HG03342 (cell line): ENCODE results near the gene PTCD2.

Experiments
- ATAC-seq: cut with Tn5 transposase; IDR thresholded peaks from one replicate; pipeline ENCODE4 v1.9.1; 2021; ENCODE audit warnings: mild to moderate bottlenecking, moderate library complexity; ENCODE audit not compliant: unreplicated experiment

The PTCD2 gene

DNA sequence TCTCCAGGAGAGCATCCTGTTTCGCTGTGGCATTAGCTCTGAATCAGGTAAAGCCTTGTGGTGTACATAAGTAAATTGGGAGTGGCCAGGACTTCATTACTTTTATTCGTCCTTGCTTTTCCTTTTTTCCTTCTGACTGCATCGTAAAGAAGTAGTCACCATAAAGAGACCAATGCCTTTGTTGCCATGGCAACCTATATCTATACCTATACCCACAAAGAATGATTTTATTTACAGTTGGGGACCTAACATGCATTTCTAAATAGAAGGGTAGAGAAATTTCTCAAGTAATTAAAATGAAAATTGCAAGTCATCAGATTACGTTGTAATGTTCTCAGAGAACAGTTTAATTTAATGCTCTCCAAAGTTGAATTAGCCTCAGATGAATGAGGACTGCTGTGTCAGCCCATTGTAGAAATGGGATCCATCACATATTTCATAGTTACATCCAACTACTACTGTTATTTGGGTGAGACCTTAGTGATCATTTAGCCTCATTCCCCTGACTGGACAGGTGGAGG, 18.6 kb downstream of the PTCD2 start:
- ATAC-seq, result no peak

DNA sequence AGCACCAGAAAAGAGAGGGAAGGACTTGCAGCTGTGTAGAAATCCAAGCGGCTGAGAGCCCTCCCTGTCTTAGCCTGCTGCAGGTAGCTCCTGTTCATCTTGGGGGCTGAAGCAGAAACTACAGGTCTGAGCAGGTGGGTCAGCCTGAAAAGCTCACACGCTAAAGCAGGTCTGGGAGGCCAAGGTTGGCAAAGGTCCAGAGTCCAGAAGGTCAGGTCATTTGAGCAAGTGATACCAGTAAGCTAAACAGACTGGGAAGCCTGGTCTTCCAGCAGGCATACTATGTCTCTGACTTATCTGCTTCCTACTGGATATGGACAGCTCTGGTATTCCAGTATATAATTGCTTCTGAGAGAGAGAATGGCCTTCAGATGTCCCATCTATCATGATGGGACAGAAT, 26.2 kb downstream of the PTCD2 start:
- no peak for ATAC-seq

DNA sequence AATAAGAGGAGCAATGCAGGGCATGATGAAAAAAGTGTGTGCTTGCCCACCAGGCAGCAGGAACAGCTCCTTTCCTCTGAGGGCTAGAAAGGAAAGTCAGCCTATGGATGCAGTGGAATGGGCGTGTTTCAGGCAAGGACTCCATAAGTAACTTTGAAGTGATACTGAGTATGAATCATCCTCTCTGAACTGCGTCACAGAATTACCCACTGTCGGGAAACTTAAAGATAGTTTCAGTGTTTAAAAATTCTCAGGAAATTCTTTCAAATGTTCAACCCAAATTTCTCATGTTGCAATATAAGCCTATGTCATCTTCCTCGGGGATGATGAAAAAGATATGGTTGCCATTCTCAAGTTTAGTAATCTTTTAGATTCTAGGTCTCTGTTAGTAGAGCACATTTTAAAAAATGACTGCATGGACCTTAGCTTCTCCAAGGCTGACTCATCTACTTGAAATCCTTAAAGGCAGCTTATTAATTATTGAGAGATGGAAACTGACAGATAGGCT, 27.7 kb downstream of the PTCD2 start:
- ATAC-seq, result no peak

DNA sequence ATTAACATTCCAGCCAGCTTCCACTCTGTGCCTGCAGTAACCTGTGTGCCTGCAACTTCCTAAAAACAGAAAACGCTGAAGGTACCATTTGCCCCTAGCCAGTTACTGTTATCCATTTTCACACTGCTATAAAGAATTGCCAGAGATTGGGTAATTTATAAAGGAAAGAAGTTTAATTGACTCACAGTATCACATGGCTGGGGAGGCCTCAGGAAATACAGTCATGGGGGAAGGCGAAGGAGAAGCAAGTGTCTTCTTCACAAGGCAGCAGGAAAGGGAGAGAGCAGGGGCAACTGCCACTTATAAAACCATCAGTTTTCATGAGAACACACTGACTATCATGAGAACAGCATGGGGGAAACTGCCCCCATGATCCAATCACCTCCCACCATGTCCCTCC, 31.2 kb downstream of the PTCD2 start:
- no peak for ATAC-seq

DNA sequence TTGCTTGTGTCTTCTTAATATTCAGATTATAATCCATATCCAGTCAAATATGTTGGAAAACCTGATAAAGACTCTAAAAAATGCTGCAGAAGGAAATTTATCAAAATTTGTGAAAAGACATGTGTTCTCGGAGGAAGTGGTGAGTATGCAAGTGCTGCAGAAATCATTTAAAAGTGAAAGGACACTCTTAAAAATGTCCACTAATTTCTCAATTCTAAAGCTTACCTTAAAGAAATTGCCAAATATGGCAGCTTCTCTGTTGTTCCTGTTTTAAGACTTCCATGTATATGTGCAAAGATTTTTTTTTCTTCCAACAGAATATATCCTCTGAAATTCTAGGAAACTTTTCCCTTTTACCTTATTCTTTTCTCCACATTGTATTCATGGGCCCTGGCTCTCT, 32.4 kb downstream of the PTCD2 start:
- no peak for ATAC-seq

DNA sequence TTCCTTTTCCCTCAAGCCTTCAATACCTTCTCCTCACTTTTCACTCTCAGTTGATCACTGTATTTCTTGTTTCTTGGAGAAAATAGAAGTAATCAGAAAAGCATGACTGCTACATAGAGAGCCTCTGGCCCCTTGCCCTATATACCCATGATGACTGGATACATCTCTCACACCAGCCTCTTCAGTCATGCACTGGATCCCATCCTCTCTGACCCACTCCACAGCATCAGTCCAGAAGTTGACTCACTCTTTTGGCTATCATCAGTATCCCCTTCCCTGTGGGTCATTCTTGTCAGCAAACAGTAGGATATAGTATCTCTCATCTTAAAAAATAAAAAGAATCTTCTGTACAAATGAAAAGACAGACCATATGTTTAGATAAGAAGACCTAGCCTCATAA, 32.9 kb downstream of the PTCD2 start:
- ATAC-seq, result no peak

DNA sequence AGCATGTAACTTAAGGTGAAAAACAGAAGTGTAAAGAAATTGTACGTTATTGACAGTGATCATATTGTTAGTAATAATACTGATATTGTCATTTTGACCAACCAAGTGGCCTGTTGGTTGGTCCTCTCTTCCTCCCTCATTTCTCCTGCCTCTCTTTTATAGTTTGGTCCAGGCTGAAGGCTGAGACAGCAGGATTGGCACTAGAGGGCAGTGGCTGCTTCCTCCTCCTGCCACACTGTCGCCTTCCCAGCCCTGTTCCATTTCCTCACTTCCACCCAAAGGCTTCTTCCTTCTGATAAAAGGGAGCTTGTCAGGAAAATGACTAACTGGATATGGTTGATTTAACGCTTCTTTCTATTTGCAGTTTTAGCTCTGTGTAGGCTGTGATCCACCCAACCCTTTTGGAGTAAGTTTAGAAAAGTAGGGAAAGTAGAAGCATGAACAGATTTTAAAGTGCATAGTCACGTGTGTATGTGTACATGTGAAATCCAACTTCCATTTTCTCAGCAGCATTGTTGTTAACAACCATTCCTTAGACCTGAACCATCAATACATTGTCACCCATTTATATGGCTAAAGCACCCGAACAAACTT, 35.6 kb downstream of the PTCD2 start:
- ATAC-seq, result no peak

DNA sequence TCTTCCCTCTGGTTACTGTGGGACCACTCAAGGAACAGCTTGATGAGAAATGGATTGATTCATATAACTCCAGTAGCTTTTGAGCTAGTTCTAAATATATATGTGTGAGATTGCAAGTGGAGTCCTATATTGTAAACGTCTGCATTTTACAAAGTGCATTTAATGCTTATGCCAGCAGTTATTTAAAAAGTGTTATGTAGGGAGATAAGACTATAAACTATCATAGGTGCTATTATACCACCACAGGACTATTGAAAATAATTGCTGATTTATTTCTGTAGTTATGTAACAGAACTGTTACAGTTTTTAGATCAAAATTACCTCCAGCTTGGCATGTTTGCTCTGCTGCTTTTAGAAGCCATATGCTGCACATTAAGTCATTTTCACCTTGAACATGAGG, 36.2 kb downstream of the PTCD2 start:
- ATAC-seq, result no peak

DNA sequence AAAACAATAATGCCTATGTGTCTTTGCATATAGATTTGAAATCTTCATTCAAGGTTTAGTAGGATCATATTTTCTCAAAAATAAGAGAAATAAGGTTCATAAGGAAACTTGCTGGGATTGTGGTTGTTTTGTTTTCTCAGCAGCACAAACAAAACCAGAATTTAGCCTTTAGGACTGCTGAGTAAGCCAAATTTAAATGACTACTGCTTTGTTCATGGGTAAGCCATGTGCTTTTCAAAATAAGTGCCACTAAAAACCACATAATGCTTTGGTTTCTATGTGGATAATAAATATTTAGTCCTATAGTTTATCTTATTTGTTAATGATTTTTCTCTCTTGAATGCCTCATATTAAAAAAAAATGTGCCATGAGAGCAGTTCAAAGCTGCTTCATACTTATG, 38.8 kb downstream of the PTCD2 start:
- no peak for ATAC-seq

DNA sequence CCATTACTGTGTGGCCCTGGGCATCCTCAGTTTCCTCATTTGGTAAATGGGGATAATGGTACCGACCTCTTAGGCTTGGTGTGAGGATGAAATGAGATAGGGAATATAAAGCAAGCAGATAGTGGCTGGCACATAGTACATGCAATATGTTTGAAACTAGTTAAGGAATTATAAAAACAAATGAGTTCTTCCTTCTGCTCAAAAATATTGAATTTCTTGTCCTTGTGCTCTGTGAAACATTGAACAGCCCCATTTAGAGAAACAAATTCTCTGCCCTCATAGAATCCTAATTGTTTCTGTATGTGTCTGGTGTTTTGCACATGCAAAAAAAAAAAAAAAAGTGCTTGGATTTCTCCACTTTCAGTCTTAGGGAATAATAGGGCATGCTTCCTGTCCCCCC, 39.7 kb downstream of the PTCD2 start:
- no peak for ATAC-seq

DNA sequence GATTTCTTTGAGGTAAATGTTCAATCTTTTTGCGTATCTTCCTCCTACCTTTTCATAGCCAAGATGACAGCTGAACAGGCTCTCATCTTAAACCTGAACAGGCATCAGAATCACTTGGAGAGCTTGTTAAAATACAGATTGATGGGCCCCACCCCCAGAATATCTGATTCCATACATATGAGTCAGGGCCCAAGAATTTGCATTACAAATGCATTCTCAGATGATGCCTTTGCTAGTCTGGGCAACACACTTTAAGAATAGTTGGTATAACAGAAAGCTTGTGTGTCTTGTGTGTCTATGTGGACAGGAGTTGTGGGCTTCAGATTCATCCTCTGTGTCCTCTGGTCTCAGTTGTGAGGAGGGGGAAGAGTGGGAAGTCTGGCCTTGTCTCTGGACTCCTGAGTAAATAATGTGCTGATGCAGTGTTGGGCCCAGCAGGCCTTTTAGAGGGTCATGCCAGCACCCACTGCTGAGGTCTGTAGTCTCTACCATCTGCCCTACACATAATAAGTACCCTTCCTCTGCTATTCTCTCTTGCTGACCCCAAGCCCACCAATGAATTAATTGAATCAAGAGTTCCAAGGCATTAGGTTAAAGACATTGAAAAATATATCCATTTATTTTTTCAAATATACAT, 43.1 kb downstream of the PTCD2 start:
- ATAC-seq, result no peak

DNA sequence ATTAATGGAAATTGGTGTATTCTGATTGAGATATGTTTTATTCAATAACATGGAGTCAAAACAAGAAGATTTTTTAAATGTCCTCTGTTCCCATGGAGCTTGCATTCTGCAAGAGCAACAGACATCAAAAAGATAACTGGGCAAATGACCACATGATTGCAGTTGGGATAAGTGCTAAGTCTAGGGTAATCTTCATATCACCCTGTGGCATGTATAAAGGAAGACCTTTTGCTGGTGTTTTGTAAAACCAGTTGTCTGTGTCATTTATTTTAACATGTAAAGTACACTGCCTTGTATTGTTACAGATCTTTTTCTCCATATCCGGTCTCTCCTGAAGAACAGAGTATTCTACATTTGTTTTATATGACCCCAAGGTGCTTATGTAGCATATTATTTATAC, 44.0 kb downstream of the PTCD2 start:
- ATAC-seq, result no peak

DNA sequence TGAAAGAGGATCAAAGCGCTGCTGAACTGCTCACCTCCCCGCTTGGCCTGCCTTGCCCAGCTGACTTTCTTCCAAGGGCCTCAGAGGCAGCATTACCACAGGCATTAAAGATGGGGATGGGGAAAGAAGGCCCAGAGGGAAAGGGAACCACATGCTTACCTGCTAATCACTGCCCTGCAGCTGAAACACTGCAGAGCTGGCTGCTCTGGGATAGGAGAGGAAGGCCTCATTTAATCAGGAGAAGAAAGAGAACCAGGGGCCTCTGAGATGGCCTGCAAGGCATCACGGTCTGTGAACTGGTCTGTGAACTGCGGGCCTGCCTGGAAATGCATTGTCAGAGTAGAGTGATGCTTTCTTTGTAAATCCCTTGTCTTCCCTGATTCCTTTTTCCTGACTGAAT, 44.8 kb downstream of the PTCD2 start:
- no peak for ATAC-seq

DNA sequence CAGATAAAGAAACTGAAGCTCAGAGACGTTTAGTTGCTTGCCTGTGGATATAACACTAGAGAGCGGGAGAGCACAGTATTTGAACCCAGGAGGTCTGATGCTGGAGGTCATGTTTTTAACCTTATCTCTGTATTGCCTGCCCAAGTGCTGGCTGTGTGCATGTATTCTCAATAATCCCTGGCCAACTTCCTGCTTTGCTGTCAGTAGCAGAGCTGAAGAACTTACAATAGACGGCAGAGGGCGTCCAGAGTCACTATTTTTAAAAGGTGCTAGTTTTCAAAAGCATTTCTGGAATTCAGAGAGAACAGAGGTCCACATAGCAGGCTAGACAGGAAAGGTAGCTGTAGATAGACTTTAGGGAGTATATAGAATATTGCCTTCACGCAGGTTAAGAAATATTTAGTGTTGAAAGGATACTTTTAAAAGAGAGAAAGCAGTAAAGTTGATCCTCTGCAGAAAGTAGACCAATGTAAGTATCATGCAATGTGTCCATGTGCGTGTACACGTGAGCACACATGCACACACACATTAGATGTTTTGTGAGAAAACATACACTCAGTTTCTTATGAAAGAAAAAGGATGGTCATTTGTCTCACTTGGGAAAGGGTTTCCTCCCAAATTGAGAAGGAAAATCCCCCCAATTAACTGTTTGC, 46.3 kb downstream of the PTCD2 start:
- ATAC-seq, result peak; percentile 81

DNA sequence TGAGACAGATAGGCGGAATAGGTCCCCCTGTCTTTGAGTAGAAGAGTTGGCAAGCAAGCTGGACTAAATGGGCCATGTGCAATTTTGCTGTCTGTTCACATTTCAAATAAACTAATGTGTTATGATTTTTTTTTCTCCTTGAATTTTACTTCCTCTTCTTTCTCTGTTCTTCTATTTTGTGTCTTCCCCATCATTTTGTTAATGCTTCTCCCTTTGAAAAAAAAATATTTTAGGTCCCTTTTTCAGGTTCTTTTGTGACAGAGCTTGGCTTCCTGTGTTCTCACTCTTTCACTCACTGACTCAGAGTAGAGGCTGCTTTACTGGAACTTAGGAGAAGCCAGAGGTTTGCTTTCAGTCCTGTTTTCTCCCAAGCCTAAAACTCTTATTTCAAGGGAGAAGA, 48.1 kb downstream of the PTCD2 start:
- ATAC-seq, result no peak

DNA sequence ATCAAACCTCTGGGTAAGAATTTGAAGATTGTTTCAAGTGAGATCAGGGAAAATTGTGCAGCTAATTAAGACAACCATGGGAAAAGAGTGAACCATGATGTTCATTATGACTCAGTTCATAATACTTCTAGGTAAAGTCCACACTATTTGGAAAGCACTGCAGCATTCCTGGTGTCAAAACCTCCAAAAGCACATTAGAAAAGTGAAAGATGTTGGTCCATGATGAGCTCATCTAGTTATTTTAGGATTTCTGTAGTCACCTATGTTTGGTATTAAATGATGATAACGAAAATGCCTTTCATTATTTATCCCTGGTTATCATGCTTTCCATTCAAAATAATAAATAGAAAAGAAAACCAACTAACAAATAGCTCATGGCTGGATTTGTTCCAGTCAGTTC, 49.1 kb downstream of the PTCD2 start:
- no peak for ATAC-seq

DNA sequence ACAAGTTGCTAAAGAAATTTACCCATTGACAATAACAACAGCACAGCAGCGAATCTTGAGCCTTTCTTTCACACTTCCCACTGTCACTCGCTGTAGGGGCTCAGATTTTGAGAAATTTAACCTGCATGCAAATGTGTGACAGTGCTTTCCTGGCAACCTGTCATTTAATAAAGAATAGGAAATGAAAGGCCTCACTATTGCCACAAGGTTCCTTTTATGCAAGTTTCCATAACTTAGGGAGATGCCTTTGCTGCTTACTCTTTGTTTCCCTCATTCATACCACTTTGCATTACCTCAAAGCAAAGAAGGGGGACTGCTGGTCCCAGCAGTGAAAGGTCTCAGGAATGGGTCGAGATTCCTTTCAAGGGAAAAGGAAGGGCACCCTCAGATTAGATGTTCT, 49.5 kb downstream of the PTCD2 start:
- no peak for ATAC-seq

DNA sequence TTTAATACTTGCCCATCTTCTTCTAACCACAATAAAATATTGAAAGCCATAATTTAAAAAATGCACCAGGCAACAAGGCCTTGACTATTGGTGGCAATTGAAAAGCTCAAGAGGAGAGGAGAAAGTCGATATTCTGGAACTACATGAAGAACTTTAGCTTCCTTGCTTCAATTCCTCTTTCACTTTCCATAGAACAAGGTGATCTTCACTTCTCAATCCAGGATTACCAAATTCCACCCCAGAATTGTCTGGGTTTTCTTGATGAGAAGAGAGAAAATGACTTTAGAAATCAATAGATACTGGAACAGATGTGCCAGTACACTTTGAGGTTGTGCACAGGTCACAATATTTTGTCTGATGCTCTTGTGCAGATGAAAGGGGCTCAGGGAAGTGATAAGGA, 52.2 kb downstream of the PTCD2 start:
- ATAC-seq, result no peak

DNA sequence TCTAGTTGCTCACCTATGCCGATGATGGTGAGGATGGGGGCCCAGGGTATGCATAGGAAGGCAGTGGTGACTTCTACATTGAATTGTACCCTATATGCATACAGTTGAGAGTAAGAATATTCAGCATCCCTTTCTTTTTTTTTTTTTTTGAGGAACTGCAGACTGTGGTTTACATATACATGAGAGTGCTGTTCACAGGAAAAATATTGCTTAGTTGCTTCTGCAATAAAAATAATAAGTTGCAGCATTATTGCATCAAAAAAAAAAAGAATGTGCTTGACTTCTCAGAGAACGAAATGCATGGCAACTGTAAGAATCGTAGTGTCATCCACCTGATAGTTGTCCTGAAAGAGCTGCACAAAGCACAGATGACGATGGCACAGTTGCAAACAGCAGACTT, 52.8 kb downstream of the PTCD2 start:
- ATAC-seq, result no peak

DNA sequence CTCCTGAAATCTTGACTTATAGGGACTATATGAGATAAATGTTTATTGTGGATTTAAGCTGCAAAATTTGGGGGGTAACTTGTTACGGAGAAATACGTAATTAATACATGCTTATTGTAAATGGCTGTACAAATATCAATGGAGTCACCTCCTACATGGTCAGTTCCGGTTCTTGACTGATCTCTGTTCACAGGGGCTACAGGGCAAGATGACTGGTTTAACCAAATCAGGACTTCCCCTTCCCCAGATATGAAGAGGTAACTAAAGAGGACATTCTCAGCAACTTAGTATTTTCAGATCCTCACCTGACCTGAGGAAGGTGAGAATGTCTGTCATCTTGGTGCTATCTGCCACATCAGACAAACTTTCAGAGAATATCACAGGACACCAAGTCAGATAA, 54.7 kb downstream of the PTCD2 start:
- ATAC-seq, result no peak

DNA sequence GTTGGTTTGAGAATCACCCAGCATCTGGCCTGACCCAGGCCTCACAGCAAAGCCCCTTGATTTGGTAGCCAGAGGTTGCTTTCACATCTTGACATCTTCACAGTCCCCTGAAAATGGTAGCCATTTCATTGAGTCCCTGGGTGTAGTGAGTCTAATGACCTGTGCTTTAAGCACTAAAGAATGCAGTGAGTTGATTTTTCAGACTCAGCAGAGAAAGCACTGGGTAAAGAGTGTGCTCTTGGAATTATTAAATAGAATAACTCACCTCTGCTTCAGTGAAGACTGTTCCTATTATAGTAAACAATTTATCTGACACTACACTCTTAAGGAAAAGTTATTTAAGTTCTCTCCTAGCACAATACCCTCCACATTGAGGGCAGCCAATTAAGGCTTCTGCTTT, 56.2 kb downstream of the PTCD2 start:
- no peak for ATAC-seq

DNA sequence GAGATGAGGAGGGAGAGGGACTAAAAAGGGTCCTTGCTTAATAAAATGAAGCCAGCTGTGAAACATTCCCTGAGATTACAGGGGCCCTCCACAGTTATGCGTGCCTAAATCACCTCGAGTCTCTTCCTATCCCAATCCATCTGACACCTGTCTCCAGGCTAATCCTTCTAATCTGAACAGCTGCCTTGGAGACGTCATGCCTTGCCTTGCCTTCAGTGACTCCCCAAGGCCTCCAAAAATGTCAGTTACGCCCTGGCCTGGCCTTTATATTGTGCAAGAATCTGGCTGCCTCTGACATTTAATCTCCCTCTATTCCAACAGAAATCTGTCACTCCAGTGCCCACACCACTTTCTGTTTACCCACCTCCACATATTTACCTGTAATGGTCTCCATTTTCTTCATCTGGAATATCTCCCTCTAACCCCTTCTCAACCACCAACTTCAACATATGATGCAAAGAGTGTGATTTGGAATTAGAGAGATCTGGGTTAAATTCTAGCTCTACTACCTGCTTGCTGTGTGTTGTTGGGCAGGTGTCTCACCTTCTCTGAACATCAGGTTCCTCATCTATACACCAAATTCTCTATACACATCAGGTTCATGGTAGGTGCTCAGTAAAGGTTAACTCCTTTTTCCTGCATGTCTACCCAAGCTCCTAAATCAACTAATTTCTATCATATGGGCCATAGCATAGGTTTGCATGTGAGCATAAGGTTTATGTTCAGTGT, 57.9 kb downstream of the PTCD2 start:
- no peak for ATAC-seq
